C4-2B (cell line): ENCODE measurements around the gene IGLL5.

ENCODE experiments used
- H3K27ac ChIP-seq: fragments of 450-650 bp; 2 replicates; pipeline ENCODE4 v1.5.1; 2017
- CTCF ChIP-seq: fragments of 450-650 bp; conservative IDR thresholded peaks from 2 replicates; pipeline ENCODE4 v1.5.1; 2017; ENCODE audit warnings: mild to moderate bottlenecking
- ZFX ChIP-seq: fragments of 450-650 bp; IDR thresholded peaks from 2 replicates; pipeline ENCODE4 v1.6.1; 2017

Gene IGLL5

DNA sequence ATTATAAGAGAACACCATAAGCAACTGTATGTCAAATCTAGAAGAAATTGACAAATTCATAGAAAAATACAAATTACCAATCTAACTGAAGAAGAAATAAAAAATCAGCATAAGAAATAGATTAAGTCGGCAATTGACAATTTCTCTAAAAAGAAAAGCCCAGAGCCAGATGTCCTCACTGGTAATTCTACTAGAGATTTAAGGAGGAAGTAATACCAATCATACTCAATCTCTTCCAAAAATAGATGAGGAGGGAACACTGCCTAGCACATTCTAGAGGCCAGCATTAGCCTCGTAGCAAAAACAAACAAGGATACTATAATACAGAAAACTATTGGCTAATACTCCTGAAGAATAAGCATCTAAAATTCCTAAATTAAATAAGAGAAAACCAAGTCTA is 40.4 kb upstream of the IGLL5 start:
- TF ChIP-seq CTCF = no peak
- no peak for TF ChIP-seq ZFX
- no peak overlapping the region for H3K27ac ChIP-seq

DNA sequence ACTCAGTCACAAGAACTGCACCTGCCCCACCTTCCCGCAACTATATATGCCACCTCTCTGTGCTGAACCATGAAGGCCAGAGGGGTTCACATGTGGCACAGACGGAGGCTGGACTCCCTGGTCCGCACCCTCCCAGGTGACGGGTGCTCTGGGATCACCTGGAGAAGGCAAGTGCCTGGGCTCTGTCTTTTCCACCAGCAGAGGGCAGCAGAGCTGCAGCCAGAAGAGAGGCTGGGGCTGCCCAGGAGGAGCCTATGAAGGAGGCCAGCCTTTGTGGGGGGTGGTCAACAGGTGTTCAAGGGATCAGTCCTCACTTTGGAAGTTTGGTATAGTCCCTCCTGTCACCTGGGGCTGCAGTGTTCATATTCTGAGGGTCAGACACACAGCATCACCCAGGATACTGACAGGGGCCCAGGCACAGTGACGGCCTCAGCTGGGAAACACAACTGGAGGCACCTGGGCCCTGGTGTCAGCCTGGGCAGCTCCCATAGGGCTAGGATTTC is 39.2 kb upstream of the IGLL5 start:
- TF ChIP-seq CTCF (peak; percentile 99), ZFX (no peak)
- H3K27ac ChIP-seq = no peak overlapping the region

DNA sequence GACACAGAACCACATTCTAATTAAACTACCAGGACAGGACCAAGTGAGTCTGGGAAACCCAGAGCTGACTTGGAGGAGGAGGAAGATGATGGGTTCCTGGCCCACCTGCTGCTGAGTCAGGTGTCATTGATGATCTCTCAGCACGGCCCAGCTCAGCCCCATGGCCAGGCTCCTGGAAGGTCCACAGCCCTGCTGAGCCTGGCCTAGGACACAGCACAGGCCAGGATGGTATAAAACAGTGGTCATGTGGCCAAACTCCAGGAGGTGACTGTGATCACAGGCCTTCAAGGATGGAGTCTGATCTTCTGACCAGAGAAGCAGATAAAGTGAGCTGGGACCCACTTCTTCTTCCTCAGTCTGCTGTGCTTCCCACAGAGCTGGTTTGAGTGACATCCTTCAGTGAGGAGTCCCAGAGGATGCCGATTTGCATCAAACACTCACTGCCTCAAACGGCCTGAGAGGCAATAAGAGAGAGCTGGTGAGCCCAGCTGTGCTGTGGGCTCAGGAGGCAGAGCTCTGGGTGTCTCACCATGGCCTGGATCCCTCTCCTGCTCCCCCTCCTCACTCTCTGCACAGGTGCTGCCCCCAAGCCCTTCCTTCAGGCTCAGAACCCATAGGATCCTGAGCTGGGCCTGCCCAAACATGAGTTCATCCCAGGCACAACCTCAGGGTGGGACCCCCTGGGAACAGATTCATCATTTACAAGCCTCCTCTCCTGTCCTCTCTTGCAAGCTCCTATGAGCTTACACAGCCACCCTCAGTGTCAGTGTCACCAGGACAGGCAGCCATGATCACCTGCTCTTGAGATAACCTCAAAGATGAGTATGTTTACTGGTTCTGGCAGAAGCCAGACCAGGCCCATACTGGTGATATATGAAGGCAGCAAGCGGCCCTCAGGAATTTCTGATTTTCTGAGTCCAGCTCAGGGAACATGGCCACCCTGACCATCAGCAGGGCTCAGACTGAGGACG is 37.7 kb upstream of the IGLL5 start:
- no peak for TF ChIP-seq ZFX
- no peak for TF ChIP-seq CTCF
- H3K27ac ChIP-seq = no peak overlapping the region

GRCh38 chr22:22851969-22852368 is 35.6 kb upstream of the IGLL5 start:
- H3K27ac ChIP-seq = no peak overlapping the region
- TF ChIP-seq CTCF (no peak), ZFX (no peak)

GRCh38 chr22:22853713-22854112 is 33.9 kb upstream of the IGLL5 start:
- TF ChIP-seq ZFX (no peak), CTCF (no peak)

GRCh38 chr22:22854466-22854865 is 33.1 kb upstream of the IGLL5 start:
- H3K27ac ChIP-seq = no peak overlapping the region
- TF ChIP-seq ZFX = no peak
- no peak for TF ChIP-seq CTCF

More at GRCh38 chr22:22853713-22854112, 33.9 kb upstream of the IGLL5 start:
- no peak overlapping the region for H3K27ac ChIP-seq

DNA sequence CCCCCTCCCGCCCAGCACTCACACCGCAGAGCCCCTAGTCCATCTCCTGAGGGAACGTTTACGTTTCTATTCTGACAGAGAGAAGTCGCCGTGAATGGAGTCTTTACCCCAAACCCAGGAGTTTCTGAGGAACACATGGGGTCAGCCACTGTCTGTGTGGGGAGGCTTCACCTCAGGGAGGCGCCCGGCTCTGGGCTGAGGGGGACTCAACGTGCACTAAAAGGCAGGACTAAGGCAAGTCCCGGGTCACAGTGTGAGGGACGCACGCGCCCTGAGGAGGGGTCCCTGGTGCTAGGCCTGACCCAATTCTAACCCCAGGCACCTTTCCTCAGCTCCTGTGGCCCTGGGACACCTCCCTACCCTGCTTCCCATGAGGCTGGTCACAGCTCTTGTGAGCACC is 32.5 kb upstream of the IGLL5 start:
- H3K27ac ChIP-seq = no peak overlapping the region
- no peak for TF ChIP-seq CTCF
- TF ChIP-seq ZFX = no peak
